K562 (cell line): ENCODE measurements around the gene ADGRA3. TPM values are rescaled to one million over a fixed set of nuclear protein-coding genes. Genes with fewer than 3 reads are reported as not detected.

Experiments
- ATAC-seq: fragments of 200-7000 bp; cut with Tn5 transposase; 3 replicates; pipeline ENCODE4 v1.9.1; 2020; ENCODE audit warnings: moderate library complexity
- BruUV-seq: library from RNA; stranded (reverse); fragments of 400-500 nt; replicated peaks from 2 replicates; lab custom pipeline; 2021; lab: Mats Ljungman, UMichigan
- CTCF ChIA-PET: fragments of 300-600 bp; formaldehyde crosslinking; extraction: SDS; loops from one replicate; lab custom pipeline; 2021; ENCODE audit warnings: low intra/inter-chr PET ratio; lab: Yijun Ruan, JAX
- POLR2A ChIA-PET: fragments of 300-600, 350-650 bp; sonication (Branson Sonifier 250); formaldehyde crosslinking; extraction: SDS; loops from one replicate; lab custom pipeline; 2021; ENCODE audit warnings: antibody characterized with exemption, inconsistent platforms; lab: Yijun Ruan, JAX
- DNase-seq, 4 experiments: peaks; one replicate each; pipeline versions ENCODE4 v3.0.0 to v3.0.0-alpha.2; 2011 to 2018; ENCODE audit warnings: low spot score in 3 of 4, mixed read lengths in 3 of 4; ENCODE audit errors: extremely low read depth in 1 of 4
- FAIRE-seq: peaks from 2 replicates; lab custom pipeline; 2011; peaks lifted over from hg19 to GRCh38; lab: Jason Lieb, UNC
- H2AFZ ChIP-seq: 2 replicates; pipeline ENCODE4 v1.6.0; 2011; ENCODE audit warnings: low read depth, low read length, control low read depth, inconsistent platforms
- H3K27ac ChIP-seq: fragments of 200-600 bp; 3 replicates; pipeline ENCODE4 v1.8.0; 2011; ENCODE audit warnings: low read depth, mild to moderate bottlenecking, control low read depth, inconsistent platforms, low read length, moderate library complexity, mixed read lengths; ENCODE audit errors: extremely low read depth
- H3K27me3 ChIP-seq, 2 experiments: fragments of 300-600 bp in 1 of 2; 2 replicates in 1 of 2; 3 replicates in 1 of 2; pipeline versions ENCODE4 v1.6.0 to v1.8.0; 2011; ENCODE audit warnings: inconsistent platforms in 2 of 2, low read length in 2 of 2, mild to moderate bottlenecking in 1 of 2, mixed read lengths in 1 of 2, moderate library complexity in 1 of 2; ENCODE audit not compliant: control insufficient read depth in 2 of 2, insufficient read depth in 2 of 2
- H3K36me3 ChIP-seq: fragments of 300-600 bp; 3 replicates; pipeline ENCODE4 v1.8.0; 2011; ENCODE audit warnings: mild to moderate bottlenecking, low read length, inconsistent platforms; ENCODE audit not compliant: control insufficient read depth, insufficient read depth
- H3K4me1 ChIP-seq, 2 experiments: fragments of 200-600 bp in 1 of 2; replicated peaks in 1 of 2; 2 replicates in 1 of 2; 3 replicates in 1 of 2; pipeline versions ENCODE4 v1.5.1 to v1.8.0; 2011; ENCODE audit warnings: inconsistent platforms in 2 of 2, low read length in 2 of 2, mild to moderate bottlenecking in 1 of 2, mixed read lengths in 1 of 2, moderate library complexity in 1 of 2; ENCODE audit not compliant: control insufficient read depth in 2 of 2, insufficient read depth in 2 of 2
- H3K4me2 ChIP-seq: 2 replicates; pipeline ENCODE4 v1.6.1; 2011; ENCODE audit warnings: low read length, control low read depth, inconsistent platforms, mixed read lengths; ENCODE audit not compliant: insufficient read depth
- H3K4me3 ChIP-seq: fragments of 200-600 bp; sonication (generic), shearing (Covaris generic); 2 replicates; pipeline ENCODE4 v1.5.1; 2016; ENCODE audit warnings: control low read depth, inconsistent platforms
- H3K79me2 ChIP-seq: fragments of 200-600 bp; 3 replicates; pipeline ENCODE4 v1.8.0; 2011; ENCODE audit warnings: low read length, inconsistent platforms; ENCODE audit not compliant: control insufficient read depth, insufficient read depth
- H3K9ac ChIP-seq, 2 experiments: 2 replicates each; pipeline versions ENCODE4 v1.6.0 to v1.6.1; 2011; ENCODE audit warnings: low read depth in 2 of 2, low read length in 2 of 2, control low read depth in 1 of 2, inconsistent platforms in 1 of 2, mild to moderate bottlenecking in 1 of 2, mixed read lengths in 1 of 2; ENCODE audit not compliant: insufficient read depth in 1 of 2
- H3K9me1 ChIP-seq: one replicate; pipeline ENCODE4 v1.6.0; 2011; ENCODE audit warnings: inconsistent platforms, mild to moderate bottlenecking, low read length, moderate library complexity; ENCODE audit not compliant: control insufficient read depth, insufficient read depth
- H3K9me3 ChIP-seq: replicated peaks from 2 replicates; pipeline ENCODE4 v1.5.1; 2011; ENCODE audit warnings: low read depth, low read length, inconsistent platforms; ENCODE audit not compliant: control insufficient read depth, insufficient read depth
- H4K20me1 ChIP-seq: replicated peaks from 2 replicates; pipeline ENCODE4 v1.6.1; 2011; ENCODE audit warnings: low read length, inconsistent platforms, mixed read lengths; ENCODE audit not compliant: control insufficient read depth, insufficient read depth
- CREBBP ChIP-seq: IDR thresholded peaks from one replicate; pipeline ENCODE4 v1.6.1; 2012; ENCODE audit warnings: low read depth, mild to moderate bottlenecking, control low read depth, inconsistent platforms, low read length
- ESRRB ChIP-seq: fragments of 250-450 bp; sonication (Bioruptor Pico); IDR thresholded peaks from 2 replicates; pipeline ENCODE4 v1.5.0; 2020; ENCODE audit warnings: mild to moderate bottlenecking, moderate library complexity, borderline replicate concordance
- FIP1L1 ChIP-seq: fragments of 200-400 bp; formaldehyde crosslinking; IDR thresholded peaks from 2 replicates; pipeline ENCODE4 v1.6.1; 2018; ENCODE audit warnings: mild to moderate bottlenecking, low read depth, low read length; ENCODE audit not compliant: poor library complexity, severe bottlenecking
- IRF2 ChIP-seq: sonication (generic); formaldehyde crosslinking; IDR thresholded peaks from 2 replicates; pipeline ENCODE4 v1.8.1; 2022; ENCODE audit warnings: mild to moderate bottlenecking, missing genetic modification reagents
- MCM3 ChIP-seq: fragments of 450-650 bp; IDR thresholded peaks from 2 replicates; pipeline ENCODE4 v1.6.1; 2016
- POLR2G ChIP-seq: fragments of 200-400 bp; formaldehyde crosslinking; IDR thresholded peaks from 2 replicates; pipeline ENCODE4 v1.6.1; 2017; ENCODE audit warnings: low read depth, mild to moderate bottlenecking, antibody characterized with exemption, low read length, moderate library complexity
- RBM34 ChIP-seq: fragments of 200-400 bp; formaldehyde crosslinking; IDR thresholded peaks from 2 replicates; pipeline ENCODE4 v1.6.1; 2018; ENCODE audit warnings: low read length, borderline replicate concordance; ENCODE audit not compliant: insufficient read depth
- SNRNP70 ChIP-seq: fragments of 200-400 bp; formaldehyde crosslinking; optimal IDR thresholded peaks from 2 replicates; pipeline ENCODE3; 2017; ENCODE audit warnings: low read depth, low read length
- TBL1XR1 ChIP-seq, 2 experiments: IDR thresholded peaks; 2 replicates each; pipeline ENCODE4 v1.6.1; 2012; ENCODE audit warnings: improper control_type of control experiment in 2 of 2, low read length in 2 of 2, mild to moderate bottlenecking in 1 of 2
- ZNF384 ChIP-seq: IDR thresholded peaks from 2 replicates; pipeline ENCODE4 v1.6.1; 2012; ENCODE audit warnings: low read depth, low read length, improper control_type of control experiment
- ZNF584 ChIP-seq: fragments of 200-800 bp; sonication (Bioruptor generic); IDR thresholded peaks from 2 replicates; pipeline ENCODE4 v1.6.1; 2016; ENCODE audit warnings: low read depth, mild to moderate bottlenecking, missing genetic modification characterization, missing compliant biosample characterization
- ZNF586 ChIP-seq: fragments of 450-650 bp; formaldehyde crosslinking; conservative IDR thresholded peaks from 2 replicates; pipeline ENCODE4 v1.4.0; 2020; ENCODE audit warnings: mild to moderate bottlenecking, moderate library complexity
- WGBS: fragments of 100-300 bp; shearing (Covaris generic); methylation state at CpG from one replicate; pipeline ENCODE4 v1.1.6; 2016; ENCODE audit warnings: low coverage, mixed read lengths; ENCODE audit not compliant: insufficient coverage; ENCODE audit errors: missing lambda C conversion rate; 5-methylcytosine and 5-hydroxymethylcytosine counted together
- in situ Hi-C: fragments of 300-500 bp; cut with MboI; formaldehyde crosslinking; loops from 4 replicates; pipeline ENCODE4 v1.15.0; 2018; ENCODE audit warnings: inconsistent platforms, mixed read lengths
- intact Hi-C: fragments of 100-400 bp; cut with micrococcal nuclease; formaldehyde crosslinking; loops from 2 replicates; pipeline ENCODE4 v1.14.2; 2022
- polyA plus RNA-seq, 8 experiments: library from polyadenylated mRNA; depleted of rRNA in 4 of 8; stranded (reverse) in 5 of 8; unstranded in 3 of 8; fragments of >200 nt; fragmentation: Nextera tagmentation in 2 of 8; fragmentation: Illumina TruSeq in 1 of 8; extraction: Ambion mirVana in 2 of 8; extraction: Trizol in 1 of 8; gene quantifications; 2 replicates each; pipeline versions ENCODE4 v1.2.1 to v1.2.3, GENCODE V29; 2011 to 2014; ENCODE audit warnings: inconsistent platforms in 1 of 8, missing spikeins in 1 of 8
- total RNA-seq, 7 experiments: library from RNA; depleted of rRNA in 6 of 7; stranded (reverse); fragments of >200 nt in 6 of 7; fragmentation: Illumina TruSeq in 2 of 7; extraction: Trizol in 2 of 7; gene quantifications; 2 replicates each; pipeline versions ENCODE4 v1.2.1 to v1.2.3, GENCODE V29; 2011 to 2021; ENCODE audit warnings: low replicate concordance in 1 of 7
- TF ChIP-seq, protein P1 (sequence below): fragments of 250-450 bp; sonication (Bioruptor Pico); IDR thresholded peaks from 2 replicates; pipeline ENCODE4 v1.4.0; 2020; ENCODE audit warnings: borderline replicate concordance
- TF ChIP-seq, protein P2 (sequence below): fragments of 200-800 bp; sonication (Bioruptor generic); IDR thresholded peaks from 2 replicates; pipeline ENCODE4 v1.6.1; 2017; ENCODE audit warnings: missing genetic modification characterization, missing compliant biosample characterization
- TF ChIP-seq, protein P3 (sequence below): IDR thresholded peaks from 2 replicates; pipeline ENCODE4 v1.6.1; 2012; ENCODE audit warnings: low read depth, low read length, improper control_type of control experiment, borderline replicate concordance

ADGRA3 gene
- total and polyA plus RNA-seq, 9 of the 15 experiments (the other 6 are each of a cell fraction or from before 2014, with no cell fraction given): 0.06 to 2.3 (median 0.27) TPM; not detected in 3

DNA sequence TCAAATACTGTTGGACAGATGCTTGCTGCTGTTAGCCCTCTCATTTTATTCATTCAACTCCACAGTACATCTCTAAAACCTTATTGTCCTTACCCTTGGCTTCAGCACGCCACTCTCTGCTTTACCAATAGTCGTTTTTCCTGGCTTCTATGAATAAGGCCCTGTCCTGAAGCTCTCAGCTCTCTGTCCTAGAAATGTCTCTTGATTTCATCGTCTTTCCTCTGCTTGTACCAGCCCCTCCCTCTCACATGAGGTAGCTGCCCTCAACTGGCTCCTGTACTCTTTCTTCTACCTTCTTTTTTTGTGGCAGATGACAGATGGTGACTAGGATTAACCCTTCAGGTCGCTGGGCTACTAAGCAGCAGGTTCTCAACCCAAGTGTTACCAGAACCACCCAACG lies 11.4 kb downstream of the ADGRA3 start:
- no peak overlapping the region for H3K4me3 ChIP-seq
- H3K27ac ChIP-seq: no peak overlapping the region
- intact Hi-C loops: no loop called here
- ChIA-PET POLR2A (no interaction called here), CTCF (no interaction called here)
- ATAC-seq (no peak), FAIRE-seq (no peak), DNase-seq (no peak)
- 0% methylated on average over 5 of the region's 5 CpGs for WGBS
- no peak overlapping the region for H3K4me2 ChIP-seq
- no peaks in the 10 kb centered on the region for H3K4me1 ChIP-seq
- H4K20me1 ChIP-seq: no peaks in the 10 kb centered on the region
- no peaks in the 10 kb centered on the region for H3K36me3 ChIP-seq
- no TSS peak for BruUV-seq
- in situ Hi-C loops: no loop called here
- no peaks in the 10 kb centered on the region for H3K9me1 ChIP-seq
- H3K9me3 ChIP-seq: no peaks in the 10 kb centered on the region
- no peaks in the 10 kb centered on the region for H3K79me2 ChIP-seq
- no peak overlapping the region for H2AFZ ChIP-seq
- H3K27me3 ChIP-seq: no peaks in the 10 kb centered on the region
- H3K9ac ChIP-seq: no peak overlapping the region
- TF ChIP-seq POLR2G (no peak), MCM3 (no peak), SNRNP70 (no peak), TBL1XR1 (IDR thresholded peaks at IDR 0.05; ENCODE audit: low read length in 2 of 2) (no peak), ZNF584 (CRISPR knock-in tag) (no peak), ZNF586 (CRISPR knock-in tag) (no peak), ZNF384 (no peak), FIP1L1 (no peak), IRF2 (CRISPR knock-in tag) (no peak), ESRRB (no peak), CREBBP (no peak), RBM34 (no peak)
- TF ChIP-seq, protein P1, sequence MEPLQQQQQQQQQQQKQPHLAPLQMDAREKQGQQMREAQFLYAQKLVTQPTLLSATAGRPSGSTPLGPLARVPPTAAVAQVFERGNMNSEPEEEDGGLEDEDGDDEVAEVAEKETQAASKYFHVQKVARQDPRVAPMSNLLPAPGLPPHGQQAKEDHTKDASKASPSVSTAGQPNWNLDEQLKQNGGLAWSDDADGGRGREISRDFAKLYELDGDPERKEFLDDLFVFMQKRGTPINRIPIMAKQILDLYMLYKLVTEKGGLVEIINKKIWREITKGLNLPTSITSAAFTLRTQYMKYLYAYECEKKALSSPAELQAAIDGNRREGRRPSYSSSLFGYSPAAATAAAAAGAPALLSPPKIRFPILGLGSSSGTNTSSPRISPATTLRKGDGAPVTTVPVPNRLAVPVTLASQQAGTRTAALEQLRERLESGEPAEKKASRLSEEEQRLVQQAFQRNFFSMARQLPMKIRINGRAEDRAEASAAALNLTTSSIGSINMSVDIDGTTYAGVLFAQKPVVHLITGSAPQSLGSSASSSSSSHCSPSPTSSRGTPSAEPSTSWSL (CRISPR knock-in tag): no peak
- TF ChIP-seq, protein P2, sequence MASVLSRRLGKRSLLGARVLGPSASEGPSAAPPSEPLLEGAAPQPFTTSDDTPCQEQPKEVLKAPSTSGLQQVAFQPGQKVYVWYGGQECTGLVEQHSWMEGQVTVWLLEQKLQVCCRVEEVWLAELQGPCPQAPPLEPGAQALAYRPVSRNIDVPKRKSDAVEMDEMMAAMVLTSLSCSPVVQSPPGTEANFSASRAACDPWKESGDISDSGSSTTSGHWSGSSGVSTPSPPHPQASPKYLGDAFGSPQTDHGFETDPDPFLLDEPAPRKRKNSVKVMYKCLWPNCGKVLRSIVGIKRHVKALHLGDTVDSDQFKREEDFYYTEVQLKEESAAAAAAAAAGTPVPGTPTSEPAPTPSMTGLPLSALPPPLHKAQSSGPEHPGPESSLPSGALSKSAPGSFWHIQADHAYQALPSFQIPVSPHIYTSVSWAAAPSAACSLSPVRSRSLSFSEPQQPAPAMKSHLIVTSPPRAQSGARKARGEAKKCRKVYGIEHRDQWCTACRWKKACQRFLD (CRISPR knock-in tag): no peak
- TF ChIP-seq, protein P3, sequence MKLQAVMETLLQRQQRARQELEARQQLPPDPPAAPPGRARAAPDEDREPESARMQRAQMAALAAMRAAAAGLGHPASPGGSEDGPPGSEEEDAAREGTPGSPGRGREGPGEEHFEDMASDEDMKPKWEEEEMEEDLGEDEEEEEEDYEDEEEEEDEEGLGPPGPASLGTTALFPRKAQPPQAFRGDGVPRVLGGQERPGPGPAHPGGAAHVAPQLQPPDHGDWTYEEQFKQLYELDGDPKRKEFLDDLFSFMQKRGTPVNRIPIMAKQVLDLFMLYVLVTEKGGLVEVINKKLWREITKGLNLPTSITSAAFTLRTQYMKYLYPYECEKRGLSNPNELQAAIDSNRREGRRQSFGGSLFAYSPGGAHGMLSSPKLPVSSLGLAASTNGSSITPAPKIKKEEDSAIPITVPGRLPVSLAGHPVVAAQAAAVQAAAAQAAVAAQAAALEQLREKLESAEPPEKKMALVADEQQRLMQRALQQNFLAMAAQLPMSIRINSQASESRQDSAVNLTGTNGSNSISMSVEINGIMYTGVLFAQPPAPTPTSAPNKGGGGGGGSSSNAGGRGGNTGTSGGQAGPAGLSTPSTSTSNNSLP: no peak
